NCI-H2107 treated with DMSO at 0.1 percent for 48 hours (cell line): ENCODE measurements around the gene DPP10.

Experiments
- DNase-seq: peaks from one replicate; lab custom pipeline; 2025; ENCODE audit not compliant: unreplicated experiment; lab: John Stamatoyannopoulos, UW

The DPP10 gene

GRCh38 chr2:115634578-115634977, 1192.1 kb downstream of the DPP10 start:
- no peak for DNase-seq

GRCh38 chr2:115635430-115635829, 1193.0 kb downstream of the DPP10 start:
- no peak for DNase-seq

GRCh38 chr2:115649731-115650130, 1207.3 kb downstream of the DPP10 start:
- DNase-seq: no peak

- no peak for DNase-seq
Measured at GRCh38 chr2:115650827-115651226, 1208.4 kb downstream of the DPP10 start.

- DNase-seq: no peak
Measured at GRCh38 chr2:115652652-115653051, 1210.2 kb downstream of the DPP10 start.

- no peak for DNase-seq
Measured at GRCh38 chr2:115654362-115654761, 1211.9 kb downstream of the DPP10 start.

- DNase-seq: no peak
Measured at GRCh38 chr2:115678129-115678528, 1235.7 kb downstream of the DPP10 start.

GRCh38 chr2:115684345-115684744, 1241.9 kb downstream of the DPP10 start:
- no peak for DNase-seq

- DNase-seq: no peak
Measured at GRCh38 chr2:115691409-115691808, 1249.0 kb downstream of the DPP10 start.

- DNase-seq: no peak
Measured at GRCh38 chr2:115694651-115695050, 1252.2 kb downstream of the DPP10 start.

- DNase-seq: no peak
Measured at GRCh38 chr2:115733190-115733775, 1290.8 kb downstream of the DPP10 start.

GRCh38 chr2:115738111-115738510, 1295.7 kb downstream of the DPP10 start:
- no peak for DNase-seq

GRCh38 chr2:115739574-115739973, 1297.1 kb downstream of the DPP10 start:
- no peak for DNase-seq

GRCh38 chr2:115746151-115746550, 1303.7 kb downstream of the DPP10 start:
- DNase-seq: no peak

GRCh38 chr2:115757286-115757685, 1314.8 kb downstream of the DPP10 start:
- DNase-seq: no peak

- DNase-seq: no peak
Measured at GRCh38 chr2:115763601-115764000, 1321.2 kb downstream of the DPP10 start.

GRCh38 chr2:115771516-115771915, 1329.1 kb downstream of the DPP10 start:
- DNase-seq: no peak

GRCh38 chr2:115774361-115774760, 1331.9 kb downstream of the DPP10 start:
- DNase-seq: no peak

GRCh38 chr2:115779085-115779632, 1336.7 kb downstream of the DPP10 start:
- DNase-seq: no peak

- DNase-seq: no peak
Measured at GRCh38 chr2:115782286-115782685, 1339.8 kb downstream of the DPP10 start.

- no peak for DNase-seq
Measured at GRCh38 chr2:115796078-115796477, 1353.6 kb downstream of the DPP10 start.

- no peak for DNase-seq
Measured at GRCh38 chr2:115807276-115807675, 1364.8 kb downstream of the DPP10 start.

- no peak for DNase-seq
Measured at GRCh38 chr2:115825912-115826311, 1383.5 kb downstream of the DPP10 start.
